Right cardiac atrium (tissue), 5 donors: ENCODE data around the gene PHLPP1. TPM values are rescaled to one million over a fixed set of nuclear protein-coding genes. Genes with fewer than 3 reads are reported as not detected.

ENCODE experiments used
- ATAC-seq, 2 donors: fragments of 200-7000 bp; cut with Tn5 transposase; one replicate each; pipeline versions ENCODE4 v1.8.0 to v1.9.1; 2020; ENCODE audit warnings: moderate library complexity in 2 of 2, mild to moderate bottlenecking in 1 of 2
- DNase-seq, 3 donors: peaks; one replicate each; pipeline ENCODE4 v3.0.0-alpha.2; 2020
- H3K27ac ChIP-seq: one replicate; pipeline ENCODE4 v1.5.1; 2013; ENCODE audit warnings: mild to moderate bottlenecking, low read length, control low read depth, moderate library complexity
- H3K27me3 ChIP-seq: one replicate; pipeline ENCODE4 v1.6.1; 2013; ENCODE audit not compliant: control insufficient read depth, insufficient read depth
- H3K4me1 ChIP-seq: one replicate; pipeline ENCODE4 v1.6.1; 2013; ENCODE audit warnings: low read length; ENCODE audit not compliant: control insufficient read depth, insufficient read depth
- H3K4me3 ChIP-seq: one replicate; pipeline ENCODE4 v1.5.1; 2013; ENCODE audit warnings: low read length, control low read depth
- H3K9me3 ChIP-seq: one replicate; pipeline ENCODE4 v1.6.1; 2013; ENCODE audit warnings: low read length; ENCODE audit not compliant: control insufficient read depth
- WGBS: extraction: QIAGEN DNeasy Blood & Tissue Kit; methylation state at CpG from one replicate; pipeline ENCODE4 v1.1.7; 2013; 5-methylcytosine and 5-hydroxymethylcytosine counted together
- intact Hi-C, 4 donors: fragments of 100-400 bp; cut with DNase I; formaldehyde crosslinking; loops; one replicate each; pipeline versions ENCODE4 v1.11.0 to v1.14.0; 2022 to 2023
- polyA plus RNA-seq: library from polyadenylated mRNA; stranded (reverse); fragments of 200-250 nt; gene quantifications from one replicate; pipeline ENCODE4 v1.2.3, GENCODE V29; 2013
- total RNA-seq, 4 donors: library from RNA; stranded (reverse); fragmentation: NEBNext Ultra II Directional; extraction: Animal tissue kit (Norgen Biotek cat#: 25700); gene quantifications; one replicate each; pipeline ENCODE4 v1.2.1, GENCODE V29; 2021
- donor health status: healthy with polysubstance abuse.
- donor health status: DM: no; HTN: yes; CAD: no.
- donor health status: DM: no; HTN: no; CAD: no.
- donor health status: DM: no; HTN: yes; CAD: no; lungs with severe emphysema.
- donor health status: DM: yes; HTN: yes; CAD: no.

The PHLPP1 gene
- total and polyA plus RNA-seq, 5 donors: 1.7 to 6.4 (median 4.9) TPM

DNA sequence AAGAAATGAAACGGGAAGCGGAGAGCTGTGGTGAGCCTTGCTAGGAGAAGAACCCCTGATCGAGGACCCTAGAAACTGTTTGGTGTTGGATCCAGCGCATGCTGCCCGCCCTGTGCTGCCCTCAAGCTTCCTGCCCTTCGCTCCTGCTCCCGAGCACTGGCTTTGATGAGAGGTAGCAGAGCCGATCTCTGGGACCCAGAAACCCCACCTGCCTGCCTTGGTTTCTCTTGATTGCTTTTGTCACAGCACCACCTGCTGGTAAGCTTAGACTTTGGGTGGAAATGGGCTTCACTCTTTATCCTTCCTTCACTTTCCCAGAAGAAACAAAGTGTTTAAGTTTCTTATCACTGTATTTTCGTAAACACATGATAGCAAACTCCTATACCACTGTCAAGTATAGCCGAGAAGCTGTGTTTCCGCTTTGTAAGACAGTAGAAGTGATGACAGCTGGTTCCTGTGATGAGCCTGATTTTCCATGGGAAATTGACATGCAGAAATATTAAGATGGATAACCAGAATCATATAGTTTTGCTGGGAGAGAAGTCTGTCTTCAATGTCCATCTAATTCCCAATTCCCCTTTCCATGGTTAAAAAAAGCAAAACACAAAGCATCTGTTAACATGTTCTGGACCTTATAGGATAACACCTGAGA lies 267.4 kb downstream of the PHLPP1 start:
- H3K4me1 ChIP-seq: no peaks in the 10 kb centered on the region
- intact Hi-C loops: loop anchor here (2.0 to 10.0 kb wide), 4 partner anchors 268 to 395 kb away; partner anchors contain the start of gene PHLPP1 (in 2 of the 4)
- WGBS: 19% methylated on average over 11 of the region's 11 CpGs
- DNase-seq (peak; percentile 41 to 69 (median 66)), ATAC-seq (peak; percentile 67 to 69)
- peak overlapping the region; percentile 36 for H3K4me3 ChIP-seq
- H3K9me3 ChIP-seq: no peaks in the 10 kb centered on the region
- no peak overlapping the region for H3K27ac ChIP-seq
- no peaks in the 10 kb centered on the region for H3K27me3 ChIP-seq

- intact Hi-C loops: loop anchor here (5.0 to 10.0 kb wide), 3 partner anchors 270 to 397 kb away; partner anchors contain the start of gene PHLPP1 (in 1 of the 4)
- no peaks in the 10 kb centered on the region for H3K9me3 ChIP-seq
- H3K27ac ChIP-seq: no peak overlapping the region
- no peaks in the 10 kb centered on the region for H3K27me3 ChIP-seq
- H3K4me1 ChIP-seq: no peaks in the 10 kb centered on the region
- 88% methylated on average over 11 of the region's 11 CpGs for WGBS
- DNase-seq: no peak
- no peak overlapping the region for H3K4me3 ChIP-seq
- ATAC-seq: no peak
Observed at GRCh38 chr18:62984656-62985315, 269.4 kb downstream of the PHLPP1 start.

DNA sequence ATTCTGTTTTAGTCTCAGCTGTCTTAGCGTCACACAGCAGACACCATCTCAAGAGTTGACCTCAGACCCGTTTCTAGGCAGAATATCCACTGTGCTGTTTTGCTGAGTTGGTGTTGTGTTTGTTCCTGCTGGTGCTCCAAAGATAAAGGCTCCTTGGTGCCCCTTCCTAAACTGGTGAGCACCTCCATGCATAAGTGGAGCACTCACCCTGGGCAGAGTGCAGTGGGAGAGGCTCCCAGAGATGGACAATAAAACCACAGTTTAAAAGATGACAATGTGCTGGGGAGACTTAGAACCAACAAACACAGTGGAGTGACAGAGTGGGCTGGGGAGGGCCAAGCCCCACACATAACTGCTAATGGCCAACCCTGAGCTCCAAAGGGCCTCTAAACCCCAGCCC lies 271.1 kb downstream of the PHLPP1 start:
- peak in 1 of 2 donors; percentile 9 for ATAC-seq
- H3K27me3 ChIP-seq: no peaks in the 10 kb centered on the region
- no peak overlapping the region for H3K4me3 ChIP-seq
- 65% methylated on average over 2 of the region's 2 CpGs for WGBS
- intact Hi-C loops: loop anchor here in 1 of 4 donors (10.0 kb wide), 1 partner anchor 272 kb away; the partner anchor contains the start of gene PHLPP1
- H3K27ac ChIP-seq: no peak overlapping the region
- H3K9me3 ChIP-seq: no peaks in the 10 kb centered on the region
- DNase-seq: no peak
- no peaks in the 10 kb centered on the region for H3K4me1 ChIP-seq

DNA sequence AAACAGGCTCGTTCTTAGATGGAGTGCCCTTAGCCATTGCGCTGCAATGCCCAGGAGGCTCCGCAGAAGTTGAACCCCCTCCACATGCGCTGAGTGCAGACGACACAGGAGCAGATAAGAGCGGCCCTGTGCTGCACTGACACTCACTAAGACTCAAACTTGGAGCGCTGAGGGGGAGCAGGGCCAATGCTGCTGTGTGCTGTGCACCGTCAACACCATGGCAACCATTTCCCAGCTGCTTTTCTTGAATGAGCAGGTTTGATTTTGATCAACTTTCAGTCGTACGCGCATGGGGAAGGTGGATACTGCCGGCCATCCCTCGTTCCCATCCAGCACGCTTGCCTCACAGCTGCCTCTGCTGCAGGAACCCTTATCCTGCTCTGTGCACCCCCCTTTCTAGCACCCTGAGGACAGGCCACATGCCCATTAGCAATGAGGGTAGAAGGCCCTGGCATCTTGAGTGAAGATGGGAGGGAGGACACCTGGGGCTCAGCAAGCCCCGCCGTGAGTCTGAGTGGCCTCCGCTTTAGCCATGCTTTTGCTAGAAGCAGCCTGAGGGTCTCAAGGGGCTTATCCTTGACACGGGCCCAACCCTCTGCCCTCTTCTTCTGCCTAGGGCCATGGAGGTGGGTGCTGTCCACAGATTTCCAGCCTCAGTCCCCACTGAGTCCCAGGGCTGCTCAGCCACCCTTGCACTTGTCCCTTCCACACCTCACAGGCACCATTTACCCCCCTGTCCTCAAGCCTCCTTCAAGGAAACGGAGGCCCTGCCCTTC lies 271.9 kb downstream of the PHLPP1 start:
- peak; percentile 32 to 36 for ATAC-seq
- no peak overlapping the region for H3K27ac ChIP-seq
- no peak overlapping the region for H3K4me3 ChIP-seq
- no peaks in the 10 kb centered on the region for H3K27me3 ChIP-seq
- 69% methylated on average over 19 of the region's 19 CpGs for WGBS
- intact Hi-C loops: loop anchor here in 1 of 4 donors (10.0 kb wide), 1 partner anchor 272 kb away; the partner anchor contains the start of gene PHLPP1
- H3K4me1 ChIP-seq: no peaks in the 10 kb centered on the region
- no peak for DNase-seq
- no peaks in the 10 kb centered on the region for H3K9me3 ChIP-seq

DNA sequence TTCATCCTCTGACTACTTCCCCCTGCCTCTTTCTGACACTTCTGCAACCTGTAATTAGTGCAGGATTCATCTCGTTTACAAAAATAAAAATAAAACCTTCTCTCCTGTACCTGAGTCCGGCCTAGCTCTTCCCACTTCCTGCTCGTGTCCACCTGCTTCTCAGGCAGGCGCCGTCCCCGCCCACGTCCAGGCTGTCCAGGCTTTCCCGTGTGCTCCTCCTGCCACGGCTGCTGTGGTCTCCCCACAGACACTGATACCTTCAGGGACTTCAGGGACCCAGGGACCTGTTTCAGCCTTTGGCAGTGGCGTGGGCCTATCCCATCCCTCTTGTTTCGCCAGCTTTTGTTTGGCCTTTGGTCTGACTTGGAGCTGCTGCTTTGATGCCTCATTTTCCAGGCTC lies 272.5 kb downstream of the PHLPP1 start:
- WGBS: 91% methylated on average over 11 of the region's 11 CpGs
- ATAC-seq (no peak), DNase-seq (no peak)
- intact Hi-C loops: loop anchor here in 1 of 4 donors (10.0 kb wide), 1 partner anchor 273 kb away; the partner anchor contains the start of gene PHLPP1
- Histone ChIP-seq H3K9me3 (no peaks in the 10 kb centered on the region), H3K27me3 (no peaks in the 10 kb centered on the region), H3K27ac (no peak overlapping the region), H3K4me3 (no peak overlapping the region), H3K4me1 (no peaks in the 10 kb centered on the region)

GRCh38 chr18:62988471-62988870 lies 273.1 kb downstream of the PHLPP1 start:
- DNase-seq (no peak), ATAC-seq (no peak)
- no peak overlapping the region for H3K27ac ChIP-seq
- no peaks in the 10 kb centered on the region for H3K9me3 ChIP-seq
- no peaks in the 10 kb centered on the region for H3K4me1 ChIP-seq
- WGBS: 53% methylated on average over 5 of the region's 5 CpGs
- intact Hi-C loops: loop anchor here in 1 of 4 donors (10.0 kb wide), 1 partner anchor 274 kb away; the partner anchor contains the start of gene PHLPP1
- no peak overlapping the region for H3K4me3 ChIP-seq
- H3K27me3 ChIP-seq: no peaks in the 10 kb centered on the region

- no peaks in the 10 kb centered on the region for H3K9me3 ChIP-seq
- WGBS: 77% methylated on average over 7 of the region's 7 CpGs
- no peaks in the 10 kb centered on the region for H3K4me1 ChIP-seq
- H3K27ac ChIP-seq: no peak overlapping the region
- ATAC-seq: no peak
- intact Hi-C loops: loop anchor here in 1 of 4 donors (10.0 kb wide), 1 partner anchor 274 kb away; the partner anchor contains the start of gene PHLPP1
- no peak overlapping the region for H3K4me3 ChIP-seq
- DNase-seq: no peak
- no peaks in the 10 kb centered on the region for H3K27me3 ChIP-seq
Observed at GRCh38 chr18:62989195-62989594, 273.9 kb downstream of the PHLPP1 start.

DNA sequence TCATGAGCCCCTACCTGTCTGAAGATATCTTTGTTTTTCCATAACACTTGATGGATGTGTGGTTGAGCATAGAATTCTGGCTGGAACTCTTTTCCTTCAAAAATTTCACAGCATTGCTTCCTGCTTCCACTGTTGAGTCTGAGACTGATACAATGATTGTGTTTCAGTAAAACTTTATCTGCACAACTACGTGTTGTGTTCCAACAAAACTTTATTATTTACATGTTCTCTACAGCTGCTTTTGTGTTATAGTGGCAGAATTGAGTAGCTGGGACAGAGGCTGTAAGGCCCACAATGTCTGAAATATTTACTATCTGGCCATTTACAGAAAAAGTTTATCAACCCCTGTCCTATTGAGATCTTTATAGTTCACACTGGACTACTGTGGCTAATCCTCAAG lies 275.3 kb downstream of the PHLPP1 start:
- Histone ChIP-seq H3K4me3 (no peak overlapping the region), H3K4me1 (no peaks in the 10 kb centered on the region), H3K27ac (no peak overlapping the region), H3K27me3 (no peaks in the 10 kb centered on the region), H3K9me3 (no peaks in the 10 kb centered on the region)
- ATAC-seq: no peak
- no peak for DNase-seq
- intact Hi-C loops: no loop called here
- 72% methylated on average over 1 of the region's 1 CpG for WGBS

- H3K27ac ChIP-seq: no peak overlapping the region
- ATAC-seq (no peak), DNase-seq (no peak)
- H3K9me3 ChIP-seq: no peaks in the 10 kb centered on the region
- no peaks in the 10 kb centered on the region for H3K4me1 ChIP-seq
- 92% methylated on average over 8 of the region's 8 CpGs for WGBS
- intact Hi-C loops: no loop called here
- H3K4me3 ChIP-seq: no peak overlapping the region
- no peaks in the 10 kb centered on the region for H3K27me3 ChIP-seq
Observed at GRCh38 chr18:62991389-62991788, 276.0 kb downstream of the PHLPP1 start.

DNA sequence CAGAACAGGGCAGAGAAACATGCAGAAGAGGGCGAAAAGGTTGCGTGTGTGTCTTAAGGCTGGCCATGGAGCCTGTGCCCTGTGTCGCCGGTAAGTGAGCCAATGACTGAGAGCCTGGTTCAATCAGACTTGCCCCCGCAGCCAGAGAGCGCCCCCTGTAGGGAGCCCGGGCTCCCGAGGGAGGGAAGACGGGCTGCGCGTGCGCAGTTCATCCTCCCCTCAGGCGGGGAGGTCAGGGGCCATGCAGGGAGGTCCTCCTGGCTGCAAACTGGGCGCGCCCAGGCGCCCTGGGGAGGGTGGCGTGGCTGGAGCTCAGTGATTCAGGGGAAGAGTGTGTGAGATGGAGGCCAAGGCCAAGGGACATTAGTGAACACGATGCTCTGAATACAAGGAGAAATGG lies 276.6 kb downstream of the PHLPP1 start:
- intact Hi-C loops: no loop called here
- no peak overlapping the region for H3K27ac ChIP-seq
- no peak overlapping the region for H3K4me3 ChIP-seq
- 90% methylated on average over 18 of the region's 18 CpGs for WGBS
- no peaks in the 10 kb centered on the region for H3K27me3 ChIP-seq
- no peak for ATAC-seq
- H3K9me3 ChIP-seq: no peaks in the 10 kb centered on the region
- H3K4me1 ChIP-seq: no peaks in the 10 kb centered on the region
- DNase-seq: no peak
